GM18499 (cell line): ENCODE results near the gene FAM184A.
A peak's percentile ranks its signal among the peaks of the same experiment; 100 is the strongest.

Experiments used
- ATAC-seq: cut with Tn5 transposase; IDR thresholded peaks from one replicate; pipeline ENCODE4 v1.9.1; 2021; ENCODE audit warnings: moderate number of reproducible peaks; ENCODE audit not compliant: insufficient read depth, unreplicated experiment

The FAM184A gene

DNA sequence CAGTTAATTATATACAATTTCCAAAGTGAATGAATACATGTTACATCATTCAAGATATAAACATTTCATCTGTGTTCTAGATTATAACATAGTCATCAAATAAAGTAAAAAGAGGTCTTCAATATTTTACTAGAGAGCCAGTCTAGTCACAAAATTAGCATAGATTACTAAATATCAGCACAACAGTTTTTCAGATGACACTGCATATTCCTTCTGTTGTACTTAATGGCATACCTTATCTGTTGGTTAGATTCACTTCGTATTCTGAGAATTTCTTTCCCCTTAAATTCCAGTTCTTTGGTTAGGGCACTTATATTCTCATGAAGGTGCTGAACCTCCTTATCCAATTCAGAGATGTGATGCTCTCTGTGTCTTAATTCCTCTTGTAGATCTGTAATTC lies 103.7 kb downstream of the FAM184A start:
- no peak for ATAC-seq

DNA sequence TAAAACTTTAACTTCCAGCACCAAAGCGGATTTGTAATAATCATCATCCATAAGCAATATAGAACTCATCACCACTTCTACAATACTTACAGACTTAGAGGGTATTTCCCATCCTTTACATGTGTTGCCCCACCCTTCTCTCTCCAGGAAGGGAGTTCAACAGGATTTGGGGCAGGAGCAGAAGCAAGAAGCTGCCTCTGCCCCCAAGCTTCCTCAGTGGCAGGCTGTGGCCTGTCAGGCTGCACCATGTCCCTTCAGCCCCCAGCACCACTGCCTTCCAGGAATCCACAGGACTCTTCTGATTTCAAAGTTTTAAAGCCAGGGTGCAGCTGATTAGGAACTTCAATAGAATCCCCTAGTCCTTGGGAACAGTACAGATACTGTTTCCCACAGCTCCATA lies 106.8 kb downstream of the FAM184A start:
- no peak for ATAC-seq

DNA sequence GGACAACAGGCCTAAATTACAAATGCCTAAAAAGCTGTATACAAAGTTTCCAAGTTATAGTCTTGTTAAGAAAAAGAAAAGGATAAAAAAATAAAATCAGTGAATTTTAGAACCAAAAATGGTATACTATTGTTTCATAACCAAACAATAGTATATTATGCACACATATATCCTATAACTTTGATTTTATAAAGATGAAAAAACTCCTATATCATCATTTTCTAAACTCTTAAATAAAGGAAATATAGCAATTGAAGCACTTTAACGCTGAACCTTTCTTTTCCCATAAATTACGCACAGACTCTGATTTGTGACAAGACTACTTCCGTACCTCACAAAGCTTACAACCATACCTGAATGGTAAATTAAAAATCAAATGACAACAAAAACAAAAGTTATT lies 107.6 kb downstream of the FAM184A start:
- ATAC-seq, result no peak

DNA sequence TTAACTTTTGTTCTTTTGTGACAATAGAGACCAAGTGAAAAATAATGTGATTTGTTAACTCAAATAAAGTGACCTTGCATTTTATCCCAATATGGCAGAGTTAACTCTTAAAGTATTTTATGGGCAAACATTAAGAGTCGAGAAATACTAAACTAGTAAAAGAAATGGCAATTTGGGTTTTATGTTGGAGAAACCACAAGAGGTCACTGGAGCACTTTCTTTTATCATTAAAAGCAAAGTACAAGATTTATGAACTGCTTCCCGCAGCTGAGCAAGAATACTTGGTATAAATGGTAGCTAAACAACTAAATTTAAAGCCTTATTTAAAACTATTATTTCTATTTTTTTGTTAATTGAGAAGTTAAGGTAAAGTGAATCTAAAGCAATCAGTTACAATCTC lies 110.0 kb downstream of the FAM184A start:
- ATAC-seq, result no peak

DNA sequence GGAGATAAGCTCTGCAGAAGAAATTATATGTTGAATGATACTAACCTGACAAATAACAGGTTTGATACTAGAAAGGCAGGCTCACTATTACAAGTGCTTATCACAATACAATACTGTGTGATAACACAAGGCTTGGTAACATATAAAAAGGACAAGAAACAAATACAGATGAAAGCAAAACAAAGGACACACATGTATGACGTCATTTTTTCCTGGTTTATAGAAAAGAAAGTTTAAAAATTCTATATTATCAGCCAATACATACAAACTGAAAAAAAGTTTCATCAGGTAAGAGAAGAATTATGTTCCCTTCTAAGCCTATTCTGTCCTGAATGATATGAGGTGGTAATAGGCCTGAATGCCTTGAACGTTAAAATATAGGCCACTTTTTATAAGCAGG lies 111.2 kb downstream of the FAM184A start:
- no peak for ATAC-seq

DNA sequence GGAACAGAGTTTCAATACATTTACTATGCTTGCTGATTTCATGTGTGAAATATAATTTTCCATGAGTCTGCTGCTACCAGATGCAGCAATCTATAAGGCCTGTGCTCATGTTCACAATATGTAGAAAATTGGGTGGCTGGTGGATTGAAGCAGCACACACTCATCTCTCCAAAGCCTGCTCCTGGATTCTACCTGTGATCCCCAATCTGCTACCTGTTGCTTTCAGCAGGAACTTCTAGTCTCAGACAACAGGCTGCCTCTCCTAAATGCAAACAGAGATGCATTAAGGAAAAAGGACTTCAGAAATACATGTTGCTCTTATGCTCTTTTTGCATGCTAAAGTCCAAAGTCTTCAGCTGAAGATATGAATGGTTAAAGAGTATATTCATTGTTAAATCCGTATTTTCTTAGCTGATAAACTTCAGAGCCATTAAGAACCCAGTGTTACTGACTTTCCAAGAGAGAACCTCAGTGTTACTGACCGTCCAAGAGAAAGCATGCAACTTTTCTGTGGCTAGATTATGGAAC lies 112.6 kb downstream of the FAM184A start:
- ATAC-seq, result no peak

DNA sequence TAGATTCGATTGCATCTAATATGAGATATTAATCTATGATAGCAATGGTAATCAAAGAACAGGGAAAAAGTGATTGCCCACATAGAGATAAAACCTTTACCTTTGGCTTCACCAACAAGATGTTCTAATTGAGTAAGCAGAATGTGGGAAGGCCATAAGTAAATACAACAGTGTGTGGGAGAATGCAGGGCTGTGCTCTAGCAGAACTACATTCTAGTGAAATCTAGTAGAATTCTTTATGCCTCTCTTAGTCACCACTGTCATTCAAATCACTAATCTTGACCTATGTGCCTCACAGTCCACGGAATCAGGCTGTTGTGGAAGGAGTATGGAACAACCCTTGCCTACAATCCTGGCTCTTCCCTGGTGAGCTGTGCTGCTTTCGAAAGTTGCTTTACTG lies 113.1 kb downstream of the FAM184A start:
- ATAC-seq, result no peak

DNA sequence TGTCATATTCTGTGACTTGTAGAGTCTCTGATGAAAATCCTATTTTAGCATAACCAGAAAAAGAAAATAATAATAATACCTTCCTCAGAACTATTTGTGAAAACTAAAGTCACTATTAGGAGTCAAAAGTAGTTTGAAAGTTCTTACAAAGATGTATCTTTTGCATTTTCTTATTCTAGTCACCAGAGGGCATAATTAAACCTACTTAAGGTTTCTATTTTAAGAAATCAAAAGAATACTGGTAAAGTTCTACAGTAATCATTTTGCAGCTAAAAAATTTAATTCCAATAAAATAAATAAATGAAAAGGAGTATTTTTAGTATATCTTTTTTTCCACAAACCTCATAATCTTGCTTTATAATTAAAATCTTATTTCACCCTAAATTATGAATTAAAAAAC lies 115.5 kb downstream of the FAM184A start:
- no peak for ATAC-seq

DNA sequence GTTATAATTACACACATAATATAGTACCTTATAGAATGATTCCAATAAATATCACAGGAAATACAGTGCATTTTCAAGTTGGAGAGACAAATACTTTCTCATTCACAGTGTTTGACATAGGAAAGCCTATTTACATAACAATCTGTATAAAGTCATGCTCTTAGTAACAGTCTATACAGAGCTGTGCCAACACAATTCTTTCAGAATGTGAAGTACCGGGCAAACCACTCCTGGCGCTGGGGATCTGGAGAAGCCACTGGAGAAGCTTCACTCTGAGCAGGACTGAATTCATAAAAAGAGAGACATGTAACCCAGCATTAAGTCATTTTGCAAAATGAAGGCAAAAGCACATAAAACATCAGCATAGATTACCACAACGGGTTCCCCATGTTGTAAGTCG lies 118.6 kb downstream of the FAM184A start:
- no peak for ATAC-seq

DNA sequence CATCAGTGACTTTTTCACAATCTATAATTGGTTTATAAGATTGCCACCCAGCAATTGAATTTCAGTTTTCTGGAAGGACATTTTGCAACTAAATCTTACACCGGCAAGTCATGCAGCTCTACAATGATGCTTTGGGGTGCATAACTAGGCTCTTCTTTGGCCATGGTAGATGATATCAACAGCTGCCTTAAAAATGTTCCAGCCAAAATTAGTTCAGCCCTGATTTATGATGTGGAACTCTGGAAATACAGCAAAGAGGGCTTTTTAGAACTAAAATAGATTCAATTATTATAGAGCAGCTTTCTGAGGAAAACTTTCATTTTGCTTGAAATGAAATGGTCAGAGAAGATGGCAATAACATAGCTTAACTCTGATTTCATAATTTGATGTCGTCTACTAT lies 125.1 kb downstream of the FAM184A start:
- no peak for ATAC-seq

DNA sequence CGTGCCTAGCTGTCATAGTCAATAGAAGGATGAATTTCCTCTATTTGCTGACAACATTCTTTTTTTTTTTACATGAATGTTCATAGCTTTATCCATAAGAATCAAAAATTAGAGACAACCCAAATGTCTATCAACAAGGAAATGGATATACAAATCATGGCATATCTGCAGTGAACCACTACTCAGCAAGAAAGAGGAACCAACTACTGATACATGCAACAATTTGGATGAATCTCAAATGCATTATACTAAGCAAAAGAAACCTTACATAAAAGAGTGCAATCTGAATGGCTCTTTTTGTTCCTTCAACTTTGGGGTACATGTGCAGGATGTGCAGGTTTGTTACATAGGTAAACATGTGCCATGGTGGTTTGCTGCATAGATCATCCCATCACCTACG lies 125.8 kb downstream of the FAM184A start:
- no peak for ATAC-seq

DNA sequence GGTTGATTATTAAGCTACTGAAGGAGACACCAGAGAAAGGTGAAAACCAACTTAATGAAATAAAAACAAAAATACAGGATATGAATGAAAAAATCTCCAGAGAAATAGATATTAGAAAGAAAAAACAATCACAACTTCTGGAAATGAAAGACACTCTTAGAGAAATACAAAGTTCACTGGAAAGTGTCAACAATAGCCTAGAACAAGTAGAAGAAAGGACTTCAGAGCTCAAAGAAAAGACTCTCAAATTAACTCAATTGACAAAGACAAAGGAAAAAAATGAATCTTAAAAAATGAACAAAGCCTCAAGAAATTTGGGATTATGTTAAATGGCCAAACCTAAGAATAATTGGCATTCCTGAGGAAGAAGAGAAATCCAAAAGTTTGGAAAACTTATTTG lies 133.2 kb downstream of the FAM184A start:
- no peak for ATAC-seq

DNA sequence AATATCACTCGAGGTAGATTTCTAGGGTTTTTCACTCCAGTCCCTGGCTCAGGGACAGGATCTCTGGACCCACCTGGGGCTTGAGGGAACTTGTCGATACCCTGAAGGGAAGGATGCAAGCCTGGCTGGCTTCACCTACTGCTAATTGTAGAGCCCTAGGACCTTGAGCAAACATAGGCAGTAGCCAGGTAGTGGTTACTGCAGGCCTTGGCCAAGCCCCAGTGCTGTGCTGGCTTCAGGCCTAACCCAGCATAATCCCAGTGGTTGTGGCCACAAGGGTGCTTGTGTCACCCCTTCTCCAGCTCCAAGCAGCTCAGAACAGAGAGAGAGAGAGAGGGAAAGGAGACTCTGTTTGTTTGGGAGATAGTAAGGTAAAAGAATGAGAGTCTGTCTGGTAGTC lies 137.7 kb downstream of the FAM184A start:
- ATAC-seq, result no peak

DNA sequence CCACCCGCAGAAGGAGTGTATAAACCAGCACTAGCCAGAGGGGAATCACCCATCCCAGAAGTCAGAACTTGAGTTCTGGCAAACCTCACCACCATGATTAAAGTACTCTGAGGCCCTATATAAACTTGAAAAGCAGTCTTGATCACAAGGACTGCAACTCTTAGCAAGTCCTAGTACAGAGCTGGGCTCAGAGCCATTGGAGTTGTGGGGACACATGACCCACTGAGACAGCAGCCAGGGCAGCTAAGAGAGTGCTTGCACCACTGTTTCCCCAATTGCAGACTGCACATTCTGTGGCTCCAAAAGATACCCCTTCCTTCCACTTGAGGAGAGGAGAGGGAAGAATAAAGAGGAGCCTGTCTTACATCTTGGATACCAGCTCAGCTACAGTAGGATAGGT lies 138.8 kb downstream of the FAM184A start:
- no peak for ATAC-seq

DNA sequence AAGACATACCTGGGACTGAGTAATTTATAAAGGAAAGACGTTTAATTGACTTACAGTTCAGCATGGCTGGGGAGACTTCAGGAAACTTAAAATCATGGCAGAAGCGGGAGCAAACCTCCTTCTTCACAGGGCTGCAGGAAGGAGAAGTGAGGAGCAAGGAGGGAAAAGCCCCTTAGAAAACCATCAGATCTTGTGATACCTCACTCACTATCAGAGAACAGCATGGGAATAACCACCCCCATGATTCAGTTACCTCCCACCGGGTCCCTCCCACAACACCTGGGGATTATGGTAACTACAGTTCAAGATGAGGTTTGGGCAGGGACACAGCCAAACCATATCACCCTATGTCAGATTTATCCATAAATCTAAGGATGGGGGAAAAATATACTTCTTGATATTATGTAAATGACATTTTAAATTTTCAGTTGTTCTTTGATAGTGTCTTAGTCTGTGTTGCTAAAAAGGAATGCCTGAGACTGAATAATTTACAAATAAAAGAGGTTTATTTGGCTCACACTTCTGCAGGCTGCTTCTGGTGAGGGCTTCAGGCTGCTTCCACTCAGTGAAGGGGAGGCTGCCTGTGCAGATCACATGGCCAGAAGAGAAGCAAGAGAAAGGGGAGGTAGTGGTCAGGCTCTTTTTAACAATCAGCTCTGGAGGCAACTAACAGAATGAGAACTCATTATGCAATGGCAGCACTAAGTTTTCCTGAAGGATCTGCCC lies 142.3 kb downstream of the FAM184A start:
- no peak for ATAC-seq

DNA sequence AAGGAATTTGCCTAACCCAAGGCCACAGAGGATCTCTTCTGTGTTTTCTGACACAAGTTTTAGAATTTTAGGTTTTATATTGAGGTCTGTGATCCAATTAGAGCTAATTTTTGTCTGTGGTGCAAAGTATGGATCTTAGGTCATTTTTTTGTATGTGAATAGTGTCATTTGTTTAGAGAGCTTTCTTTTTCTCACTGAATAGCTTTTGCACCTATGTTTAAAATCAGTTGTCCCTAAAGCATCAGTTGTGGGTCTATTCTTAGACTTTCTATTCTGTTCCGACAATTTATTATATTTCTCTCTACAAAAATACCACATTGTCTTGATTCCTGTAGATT lies 143.2 kb downstream of the FAM184A start:
- peak; percentile 22 for ATAC-seq

DNA sequence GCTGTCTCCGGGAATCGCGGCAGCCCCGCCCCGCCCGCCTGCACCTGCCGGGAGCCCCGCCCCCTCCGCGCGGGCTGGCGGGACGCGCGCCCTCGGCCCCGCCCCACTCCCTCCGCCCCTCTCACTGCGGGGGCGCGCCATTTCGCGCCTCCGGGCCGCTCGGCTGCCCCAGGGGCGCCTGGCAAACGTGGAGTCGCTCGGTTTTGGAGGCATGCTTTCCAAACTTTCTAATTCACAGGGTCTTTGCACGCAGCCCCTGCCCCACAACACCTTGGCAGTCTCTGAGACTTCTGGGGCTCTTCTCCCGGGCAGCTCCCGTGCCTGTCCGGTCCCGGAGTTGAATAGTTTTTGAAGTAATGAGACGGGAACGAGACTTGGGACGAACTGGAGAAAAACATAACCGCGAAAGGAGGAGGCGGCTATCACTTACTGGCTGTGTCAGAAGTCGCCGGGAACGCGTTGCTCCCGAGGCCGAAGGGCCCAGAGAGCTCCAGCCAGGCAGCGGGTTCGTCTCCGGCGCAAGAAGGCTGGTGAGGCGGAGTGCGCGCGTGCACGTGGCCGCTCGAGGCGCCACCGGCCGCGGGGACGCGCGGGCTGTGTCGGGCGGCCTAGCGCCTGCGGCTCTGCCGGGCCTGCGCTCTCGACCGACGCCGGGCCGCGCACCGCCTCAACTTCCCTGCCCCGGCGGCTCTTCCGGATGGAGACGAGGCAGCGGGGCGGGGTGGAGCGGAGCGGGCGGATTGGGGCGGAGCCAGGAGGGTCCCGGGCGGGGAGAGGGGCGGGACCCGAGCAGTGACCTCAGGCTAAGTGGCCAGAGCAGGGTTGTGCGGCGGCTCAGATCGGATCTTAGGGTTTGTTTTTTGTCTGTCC lies 143.8 kb downstream of the FAM184A start, which contains the start of gene MCM9:
Gene MCM9, minus strand, starts transcription at position 699 of the 870 bp plus-strand sequence. CDS start 3,436 bp downstream, outside the sequence.
- peak; percentile 94 for ATAC-seq

DNA sequence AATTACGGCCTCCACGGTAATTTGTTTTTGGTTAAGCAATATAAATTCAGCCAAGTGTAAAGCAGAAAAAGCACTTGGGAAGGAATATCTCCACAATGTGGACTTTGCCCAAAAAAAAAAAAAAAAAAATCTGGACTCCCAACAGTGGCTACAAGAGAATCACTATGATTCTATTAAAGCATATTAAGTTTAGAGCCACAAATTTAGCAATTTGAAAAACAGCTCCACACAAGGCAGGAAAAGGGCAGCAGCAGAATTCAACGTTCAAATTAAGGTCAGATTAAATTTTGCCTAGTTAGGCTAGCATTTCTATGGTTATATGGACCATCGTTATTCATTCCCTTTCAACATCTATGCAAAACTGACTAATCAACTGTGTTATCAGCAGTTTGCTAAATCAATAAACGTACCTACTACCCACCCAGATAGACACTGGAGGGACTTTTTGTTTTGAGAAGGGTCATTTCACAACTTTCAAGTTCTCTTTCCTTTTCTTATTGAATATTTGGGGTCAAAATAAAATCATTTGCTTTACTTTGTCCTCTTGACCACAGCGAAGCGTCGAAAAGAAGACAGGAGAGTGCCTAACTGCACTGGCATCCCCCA lies 144.5 kb downstream of the FAM184A start:
- ATAC-seq, result peak; percentile 0

DNA sequence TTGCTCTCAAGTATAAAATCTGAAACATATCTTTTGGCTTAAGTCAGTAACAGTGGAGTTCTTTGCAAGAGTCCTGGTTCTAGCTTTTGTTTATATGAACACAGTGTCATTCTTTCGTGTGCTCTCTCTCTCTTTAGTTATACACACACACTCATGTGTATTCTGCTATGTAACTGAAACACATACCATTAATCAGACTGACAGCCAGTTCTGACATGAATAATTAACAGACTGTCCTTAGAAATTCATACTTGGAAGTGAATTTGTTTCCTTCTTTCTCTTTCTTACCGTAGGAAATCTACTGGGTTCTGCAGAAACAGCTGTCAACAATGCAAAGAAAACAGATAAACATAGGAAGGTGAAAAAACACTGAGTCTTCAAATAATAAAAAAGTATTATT lies 146.0 kb downstream of the FAM184A start:
- ATAC-seq, result no peak

DNA sequence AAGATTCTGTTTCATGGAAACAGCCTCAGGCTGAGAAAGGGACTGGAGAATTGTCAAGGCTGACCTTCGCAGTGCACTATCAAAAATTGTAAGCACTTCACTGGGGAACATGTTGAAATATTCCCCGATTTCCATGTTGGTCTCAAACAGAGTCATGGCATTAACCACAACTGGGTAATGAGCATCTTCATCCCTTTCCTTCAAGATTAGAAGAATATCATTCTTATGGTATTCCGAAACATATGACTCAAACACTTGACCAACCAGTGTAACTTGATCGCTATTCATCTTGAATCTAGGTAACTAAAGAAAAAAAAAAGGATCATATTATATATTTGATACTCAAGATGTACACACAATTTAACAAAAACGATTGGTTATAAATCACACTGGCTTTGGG lies 147.0 kb downstream of the FAM184A start:
- ATAC-seq, result no peak

DNA sequence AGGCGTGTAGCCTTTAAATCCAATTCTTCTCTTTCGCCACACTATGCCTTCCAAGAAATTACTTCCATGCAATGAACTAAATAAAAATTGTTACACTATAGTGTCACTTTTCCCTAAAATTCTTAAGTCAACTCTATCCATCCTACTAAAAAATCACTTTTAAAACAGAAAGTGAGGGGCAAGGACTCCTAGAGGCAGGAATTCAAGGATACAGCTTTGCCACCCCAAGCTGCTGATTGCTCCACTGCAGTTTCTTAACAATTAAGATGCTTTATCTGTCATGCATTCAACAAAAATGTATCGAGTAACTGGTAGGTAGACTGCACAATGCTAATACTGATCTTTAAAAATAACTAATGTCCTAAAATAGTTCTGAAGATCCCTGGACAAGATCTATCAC lies 147.8 kb downstream of the FAM184A start:
- ATAC-seq, result no peak
